NCI-H1930 (cell line): ENCODE data around the gene NOTCH3.
A peak's percentile ranks its signal among the peaks of the same experiment; 100 is the strongest.

Source experiments
- DNase-seq, 2 experiments: peaks; one replicate each; lab custom pipeline; 2025; lab: John Stamatoyannopoulos, UW

NOTCH3 gene

DNA sequence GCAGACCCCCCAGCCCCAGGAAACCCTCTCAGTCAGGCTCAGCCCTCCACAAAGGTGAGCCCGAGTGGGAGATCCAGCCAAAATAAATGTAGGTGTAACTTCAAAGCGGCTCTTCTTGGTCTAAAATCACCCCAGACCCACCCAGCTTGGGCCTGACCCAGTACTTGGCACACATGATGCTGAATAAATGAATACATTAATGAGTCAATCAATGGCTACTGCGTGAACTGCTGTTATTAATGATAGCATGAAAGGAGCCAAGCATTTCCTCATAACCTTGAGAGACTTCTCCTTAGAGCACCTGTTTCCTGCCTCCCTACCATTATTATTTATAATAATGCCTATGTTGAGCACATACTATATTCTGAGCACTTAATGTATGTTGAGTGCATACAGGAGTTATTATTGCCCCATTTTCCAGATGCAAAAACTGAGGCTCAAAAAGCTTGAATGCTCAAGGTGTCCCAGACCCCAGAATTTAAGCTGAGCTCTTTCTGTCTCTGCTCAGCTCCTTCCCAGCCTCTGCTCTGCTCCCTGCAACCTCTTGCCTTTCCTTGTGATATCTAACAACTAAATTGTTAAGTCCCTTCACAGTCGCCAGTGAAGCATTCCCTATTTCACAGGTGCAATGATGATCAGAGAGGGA is 4.3 kb downstream of the NOTCH3 start:
- DNase-seq, result no peak

GRCh38 chr19:15195371-15196334 is 5.1 kb downstream of the NOTCH3 start:
- no peak for DNase-seq

GRCh38 chr19:15194938-15195337 is 5.9 kb downstream of the NOTCH3 start:
- no peak for DNase-seq

DNA sequence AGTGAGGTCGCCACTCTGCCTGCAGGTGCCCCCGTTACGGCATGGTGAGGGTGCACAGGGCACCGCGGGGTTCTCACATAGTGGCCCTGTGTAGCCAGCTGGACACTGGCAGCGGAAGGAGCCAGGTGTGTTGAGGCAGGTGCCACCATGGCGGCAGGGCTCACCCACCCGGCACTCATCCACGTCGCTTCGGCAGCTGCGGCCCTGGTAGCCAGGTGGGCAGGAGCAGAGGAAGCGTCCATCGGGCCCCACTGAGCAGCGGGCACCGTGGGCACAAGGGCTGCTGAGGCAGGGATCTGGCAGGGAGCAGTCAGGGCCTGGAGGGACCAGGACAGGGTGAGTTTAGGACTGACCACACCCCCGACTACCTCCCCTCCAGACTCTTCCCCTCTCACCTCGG is 8.8 kb downstream of the NOTCH3 start:
- no peak for DNase-seq

- DNase-seq, result no peak
Observed at GRCh38 chr19:15191514-15191913, 9.3 kb downstream of the NOTCH3 start.

DNA sequence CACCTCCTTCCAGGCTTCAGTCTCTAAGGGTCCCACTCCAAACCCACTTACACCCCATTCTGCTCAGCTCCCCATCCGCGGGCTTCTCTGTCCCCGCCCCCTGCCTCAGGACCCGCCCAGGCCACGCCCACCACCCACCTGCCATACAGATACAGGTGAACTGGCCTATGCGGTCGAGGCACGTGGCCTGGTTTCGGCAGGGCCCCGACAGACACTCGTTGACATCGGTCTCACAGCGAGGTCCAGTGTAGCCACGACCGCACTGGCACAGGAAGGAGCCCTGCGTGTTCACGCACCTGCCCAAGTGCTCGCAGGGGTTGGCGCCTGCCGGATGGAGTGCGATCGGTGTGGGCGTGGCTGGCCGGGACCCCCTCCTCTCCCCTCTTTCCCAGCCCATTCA is 11.9 kb downstream of the NOTCH3 start:
- DNase-seq, result no peak

- peak; percentile 25 to 38 for DNase-seq
Observed at GRCh38 chr19:15187026-15188007, 13.5 kb downstream of the NOTCH3 start.

DNA sequence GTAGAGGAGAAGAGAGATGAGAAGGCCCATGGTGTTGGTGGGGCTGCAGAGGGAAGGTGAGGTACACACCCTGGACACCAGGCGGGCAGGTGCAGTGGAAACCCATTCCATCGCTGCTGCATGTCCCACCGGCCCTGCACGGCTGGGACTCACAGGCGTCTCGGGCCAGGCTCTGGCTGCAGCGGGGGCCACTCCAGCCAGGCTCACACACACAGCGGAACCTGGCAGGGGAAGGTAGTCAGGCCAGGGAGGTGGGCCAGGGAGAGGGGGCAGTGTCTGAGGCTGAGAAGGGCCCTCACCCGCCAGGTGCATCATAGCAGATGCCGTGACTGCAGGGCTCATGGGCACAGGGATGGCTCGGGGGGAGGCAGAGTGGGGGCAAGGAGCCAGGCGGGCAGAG is 15.6 kb downstream of the NOTCH3 start:
- DNase-seq, result no peak

- no peak for DNase-seq
Observed at GRCh38 chr19:15184776-15185175, 16.0 kb downstream of the NOTCH3 start.

DNA sequence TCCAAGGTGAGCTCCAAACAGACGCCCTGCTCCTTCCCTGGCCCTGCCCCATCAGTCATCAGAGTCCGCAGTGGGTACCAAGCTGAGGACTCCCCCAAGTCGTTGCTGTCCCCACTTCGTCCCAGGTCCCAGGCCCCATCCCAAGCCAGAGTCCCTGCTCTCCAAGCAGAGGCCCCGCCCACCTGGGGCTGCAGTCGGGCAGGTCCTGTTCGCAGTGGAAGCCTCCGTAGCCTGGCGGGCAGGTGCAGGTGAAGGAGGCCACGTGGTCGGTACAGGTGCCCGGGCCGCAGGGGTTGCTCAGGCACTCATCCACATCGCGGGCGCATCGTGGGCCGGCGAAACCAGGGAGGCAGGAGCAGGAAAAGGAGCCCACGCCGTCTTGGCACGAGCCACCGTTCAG is 19.4 kb downstream of the NOTCH3 start:
- no peak for DNase-seq

GRCh38 chr19:15180451-15181390 is 20.1 kb downstream of the NOTCH3 start:
- peak; percentile 12 to 13 for DNase-seq

DNA sequence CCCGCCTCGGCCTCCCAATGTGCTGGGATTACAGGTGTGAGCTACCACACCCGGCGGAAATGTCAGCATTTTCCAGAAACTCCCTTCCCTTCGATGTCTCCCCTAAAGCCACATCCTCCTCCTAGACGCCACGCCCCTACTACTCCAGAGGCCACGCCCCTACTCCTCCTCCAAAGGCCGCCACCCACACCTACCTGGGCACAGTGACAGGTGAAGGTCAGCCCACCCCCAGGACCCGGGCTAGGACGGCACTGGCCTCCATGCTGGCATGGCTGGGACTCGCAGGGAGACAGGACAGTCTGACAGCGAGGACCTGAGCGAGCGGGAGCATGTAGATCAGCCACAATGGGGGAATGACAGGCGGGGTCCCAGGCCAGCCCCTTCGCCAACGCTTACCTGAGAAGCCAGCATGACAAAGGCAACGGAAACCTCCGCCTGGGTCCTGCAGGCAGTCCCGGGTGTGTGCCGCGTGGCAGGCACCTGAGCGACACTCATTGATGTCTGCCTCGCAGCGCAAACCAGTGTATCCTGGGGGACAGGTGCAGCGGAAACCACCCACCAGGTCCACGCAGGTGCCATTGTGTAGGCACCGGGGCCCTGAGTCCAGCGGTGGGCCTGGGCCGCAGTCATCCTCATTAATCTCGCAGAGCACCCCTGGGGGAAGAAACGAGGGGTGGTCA is 22.0 kb downstream of the NOTCH3 start:
- no peak for DNase-seq

DNA sequence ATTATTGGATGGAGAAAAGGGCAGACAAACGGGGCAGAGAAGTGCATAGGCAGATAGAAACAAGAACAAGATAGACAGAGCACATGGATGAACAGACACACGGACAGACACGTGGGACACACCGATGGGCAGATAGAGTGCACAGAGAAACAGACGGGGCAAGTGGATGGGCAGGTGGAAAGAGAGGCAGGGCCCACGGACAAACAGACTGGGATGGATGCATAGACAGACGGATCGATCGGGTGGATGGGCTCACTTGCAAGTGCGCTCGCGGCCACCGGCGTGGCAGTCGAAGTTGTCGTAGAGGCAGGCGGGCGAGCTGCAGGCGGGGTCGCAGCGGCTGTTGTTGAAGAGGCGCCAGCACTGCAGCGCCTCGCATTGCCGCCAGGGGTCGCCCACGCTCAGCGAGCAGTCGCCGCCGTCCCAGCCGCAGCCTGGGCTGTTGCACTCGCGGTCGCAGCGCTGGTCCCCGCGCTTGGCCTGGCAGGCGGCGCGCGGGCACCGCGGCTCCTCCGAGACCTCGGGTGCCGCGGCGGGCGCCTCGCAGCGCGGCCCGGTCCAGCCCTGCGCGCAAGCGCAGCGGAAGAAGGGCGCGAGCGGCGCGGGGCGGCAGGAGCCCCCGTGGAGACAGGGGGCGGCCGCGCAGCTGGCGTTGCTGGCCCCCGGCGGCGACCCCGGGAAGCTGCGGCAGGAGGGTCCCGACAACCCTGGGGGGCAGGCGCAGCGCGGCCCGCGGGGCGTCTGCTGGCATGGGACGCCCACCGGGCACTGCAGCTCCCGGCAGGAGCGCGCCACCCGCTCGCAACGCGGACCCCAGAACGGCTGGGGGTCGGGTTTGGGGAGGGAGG is 23.3 kb downstream of the NOTCH3 start:
- DNase-seq, result peak; percentile 16 to 61

DNA sequence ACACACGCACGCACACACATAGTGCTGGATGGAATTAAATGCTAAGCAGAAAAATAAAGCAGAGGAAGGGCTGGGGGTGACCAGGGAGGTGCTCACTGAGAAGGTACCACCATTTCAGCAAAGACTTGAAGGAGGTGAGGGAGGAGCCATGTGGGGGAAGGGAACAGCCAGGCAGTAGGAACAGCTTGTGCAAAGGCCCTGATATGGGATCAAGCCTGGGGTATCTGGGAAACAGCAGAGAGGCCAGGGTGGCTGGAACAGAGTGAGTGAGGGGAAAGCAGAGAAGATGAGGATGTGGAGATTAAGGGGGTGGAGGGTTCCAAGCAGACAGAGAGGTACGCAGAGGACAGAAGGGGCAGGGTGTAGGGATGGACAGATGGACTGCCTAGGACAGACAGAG is 25.2 kb downstream of the NOTCH3 start:
- DNase-seq, result no peak

GRCh38 chr19:15173746-15174404 is 26.9 kb downstream of the NOTCH3 start:
- peak in 1 of 2 experiments; percentile 6 for DNase-seq

DNA sequence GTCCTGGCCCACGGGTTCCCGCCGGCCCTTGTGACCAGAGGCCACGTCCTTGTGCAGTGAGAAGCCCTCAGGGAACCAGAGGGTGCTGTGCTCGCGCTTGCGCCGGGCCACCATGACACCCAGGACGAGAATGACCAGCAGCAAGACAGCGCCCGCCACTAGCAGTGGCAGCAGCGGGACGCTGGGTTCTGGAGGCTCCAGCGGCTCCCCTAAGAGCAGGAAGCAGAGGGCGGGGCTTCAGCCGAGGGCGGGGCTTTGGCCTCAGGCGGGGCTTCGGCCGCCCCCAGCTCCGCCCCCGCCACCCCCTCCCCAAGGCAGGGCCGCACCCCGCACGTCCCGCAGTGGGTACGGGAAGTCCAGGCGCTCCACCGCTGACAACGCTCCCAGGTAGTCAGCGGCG is 30.4 kb downstream of the NOTCH3 start:
- DNase-seq, result peak in 1 of 2 experiments; percentile 23

DNA sequence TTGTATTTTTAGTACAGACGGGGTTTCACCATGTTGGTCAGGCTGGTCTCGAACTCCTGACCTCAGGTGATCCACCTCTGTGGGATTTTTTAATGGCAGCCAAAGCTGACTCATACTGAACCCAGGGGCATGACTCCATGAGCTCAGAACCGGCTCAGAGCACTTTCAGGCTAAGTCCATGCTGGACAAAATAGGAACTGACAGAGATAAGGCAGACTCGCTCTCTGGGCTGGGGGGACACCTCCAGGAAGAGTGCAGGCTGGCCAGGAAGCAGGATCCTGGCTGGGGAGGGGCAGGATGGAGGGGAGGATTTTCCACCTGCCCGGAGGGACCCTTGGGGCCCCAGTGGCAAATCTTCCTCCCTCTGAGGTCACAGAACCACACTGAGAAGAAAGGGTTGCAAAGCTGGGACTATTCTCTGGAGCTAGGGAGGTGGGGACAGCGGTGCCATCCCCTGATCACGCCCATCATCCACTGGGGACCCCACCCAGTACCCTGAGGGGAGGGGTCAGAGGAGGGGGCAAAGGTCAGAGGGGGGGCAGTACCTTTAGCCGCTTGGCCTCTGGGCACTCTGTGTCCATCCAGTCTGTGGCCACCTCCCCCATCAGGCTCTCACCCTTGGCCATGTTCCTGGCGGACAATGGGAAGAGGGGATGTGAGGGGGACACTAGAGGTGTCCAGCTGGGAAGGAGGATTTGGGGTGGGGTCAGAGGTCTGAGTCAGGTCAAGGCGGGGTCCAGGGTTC is 31.1 kb downstream of the NOTCH3 start:
- no peak for DNase-seq

DNA sequence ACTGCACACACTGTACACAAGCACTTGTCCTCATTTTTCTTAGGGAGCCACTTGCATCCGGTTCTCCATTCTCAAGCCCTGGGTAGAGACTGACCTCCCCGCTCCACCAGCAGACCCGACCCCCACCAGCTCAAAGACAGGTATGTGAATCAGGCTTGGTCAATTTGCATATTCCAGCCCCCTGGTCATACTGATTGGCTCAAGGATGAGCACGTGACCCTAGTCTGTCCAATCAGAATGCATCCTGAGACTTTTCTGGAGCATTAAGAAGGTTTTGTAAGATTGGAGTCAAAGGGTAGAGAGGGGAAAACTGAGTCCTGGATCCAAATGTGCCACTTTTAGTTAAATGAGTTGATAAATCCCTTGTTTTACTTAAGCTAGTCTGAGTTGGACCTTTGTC is 34.1 kb downstream of the NOTCH3 start:
- DNase-seq, result no peak
